ENCODE data around the gene TRPC1. TPM values are rescaled to one million over a fixed set of nuclear protein-coding genes. Genes with fewer than 3 reads are reported as not detected.

Gene TRPC1
- polyA plus RNA-seq, 1 donor (not counting 4 experiments of a cell fraction or from before 2014, with no cell fraction given): 9.1 TPM

GRCh38 chr3:142795332-142795731 is 71.5 kb downstream of the TRPC1 start:
- Histone ChIP-seq H2AFZ (ENCODE audit: control insufficient read depth, low read length) (no peak overlapping the region), H3K27me3 (ENCODE audit: control insufficient read depth, extremely low read depth, insufficient read depth, low read length) (no peaks in the 10 kb centered on the region), H3K4me3 (ENCODE audit: control insufficient read depth in 2 of 3, extremely low read depth in 1 of 3, insufficient read depth in 2 of 3, low read depth in 1 of 3, low read length in 3 of 3) (no peak overlapping the region), H3K4me1 (ENCODE audit: control insufficient read depth, extremely low read depth, insufficient read depth, low read length) (no peaks in the 10 kb centered on the region), H3K27ac (ENCODE audit: control insufficient read depth, insufficient read depth, low read length) (no peak overlapping the region), H4K20me1 (ENCODE audit: control insufficient read depth, extremely low read depth, insufficient read depth, low read length) (no peaks in the 10 kb centered on the region), H3K4me2 (ENCODE audit: control insufficient read depth, extremely low read depth, insufficient read depth, low read depth, low read length) (no peak overlapping the region), H3K9me3 (ENCODE audit: control insufficient read depth, low read depth, low read length) (no peaks in the 10 kb centered on the region), H3K9ac (ENCODE audit: control insufficient read depth, extremely low read depth, insufficient read depth, low read length) (no peak overlapping the region), H3K9me1 (ENCODE audit: control insufficient read depth, extremely low read depth, insufficient read depth, low read length) (no peaks in the 10 kb centered on the region), H3K36me3 (ENCODE audit: control insufficient read depth in 2 of 2, extremely low read depth in 1 of 2, insufficient read depth in 2 of 2, low read length in 2 of 2) (no peaks in the 10 kb centered on the region), H3K79me2 (ENCODE audit: control insufficient read depth, insufficient read depth, low read length) (no peaks in the 10 kb centered on the region)
- FAIRE-seq (no peak), DNase-seq (ENCODE audit: low read depth, low spot score) (no peak)
- TF ChIP-seq, protein P1, sequence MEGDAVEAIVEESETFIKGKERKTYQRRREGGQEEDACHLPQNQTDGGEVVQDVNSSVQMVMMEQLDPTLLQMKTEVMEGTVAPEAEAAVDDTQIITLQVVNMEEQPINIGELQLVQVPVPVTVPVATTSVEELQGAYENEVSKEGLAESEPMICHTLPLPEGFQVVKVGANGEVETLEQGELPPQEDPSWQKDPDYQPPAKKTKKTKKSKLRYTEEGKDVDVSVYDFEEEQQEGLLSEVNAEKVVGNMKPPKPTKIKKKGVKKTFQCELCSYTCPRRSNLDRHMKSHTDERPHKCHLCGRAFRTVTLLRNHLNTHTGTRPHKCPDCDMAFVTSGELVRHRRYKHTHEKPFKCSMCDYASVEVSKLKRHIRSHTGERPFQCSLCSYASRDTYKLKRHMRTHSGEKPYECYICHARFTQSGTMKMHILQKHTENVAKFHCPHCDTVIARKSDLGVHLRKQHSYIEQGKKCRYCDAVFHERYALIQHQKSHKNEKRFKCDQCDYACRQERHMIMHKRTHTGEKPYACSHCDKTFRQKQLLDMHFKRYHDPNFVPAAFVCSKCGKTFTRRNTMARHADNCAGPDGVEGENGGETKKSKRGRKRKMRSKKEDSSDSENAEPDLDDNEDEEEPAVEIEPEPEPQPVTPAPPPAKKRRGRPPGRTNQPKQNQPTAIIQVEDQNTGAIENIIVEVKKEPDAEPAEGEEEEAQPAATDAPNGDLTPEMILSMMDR (optimal IDR thresholded peaks at IDR 0.05 in 1 of 3, IDR thresholded peaks at IDR 0.05 in 1 of 3, conservative IDR thresholded peaks at IDR 0.05 in 1 of 3; ENCODE audit: extremely low read depth in 1 of 3, insufficient read depth in 2 of 3, low read length in 3 of 3): no peak
- TF ChIP-seq EZH2 (IDR thresholded peaks at IDR 0.05; ENCODE audit: low read length): no peak
- dilution Hi-C loops (cut with MboI; ENCODE audit: extremely low pct_ligation_motif_present, low sequenced_read_pairs): no loop called here

DNA sequence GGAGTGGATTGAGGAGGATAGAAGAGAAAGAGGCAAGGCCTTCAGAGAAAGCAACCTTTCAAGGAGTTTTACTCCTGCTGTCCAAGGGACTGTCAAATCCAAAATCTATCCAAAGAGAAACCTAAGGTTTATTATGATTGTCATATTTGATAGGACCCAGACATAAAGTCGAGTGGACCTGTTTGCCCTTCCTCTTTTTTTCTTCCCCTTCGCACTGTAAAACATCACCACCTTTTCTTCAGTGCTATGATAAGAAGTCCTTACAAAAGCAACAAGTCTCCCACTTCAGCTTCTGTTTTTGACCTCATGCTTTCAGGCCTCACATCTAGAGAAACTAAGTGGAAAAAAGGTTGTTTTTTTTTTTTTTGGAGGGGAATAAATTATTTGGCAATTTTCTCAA is 73.0 kb downstream of the TRPC1 start:
- Histone ChIP-seq H3K27me3 (ENCODE audit: control insufficient read depth, extremely low read depth, insufficient read depth, low read length) (no peaks in the 10 kb centered on the region), H3K9me1 (ENCODE audit: control insufficient read depth, extremely low read depth, insufficient read depth, low read length) (no peaks in the 10 kb centered on the region), H3K9ac (ENCODE audit: control insufficient read depth, extremely low read depth, insufficient read depth, low read length) (no peak overlapping the region), H3K27ac (ENCODE audit: control insufficient read depth, insufficient read depth, low read length) (no peak overlapping the region), H3K4me3 (ENCODE audit: control insufficient read depth in 2 of 3, extremely low read depth in 1 of 3, insufficient read depth in 2 of 3, low read depth in 1 of 3, low read length in 3 of 3) (no peak overlapping the region), H3K4me1 (ENCODE audit: control insufficient read depth, extremely low read depth, insufficient read depth, low read length) (no peaks in the 10 kb centered on the region), H3K9me3 (ENCODE audit: control insufficient read depth, low read depth, low read length) (no peaks in the 10 kb centered on the region), H4K20me1 (ENCODE audit: control insufficient read depth, extremely low read depth, insufficient read depth, low read length) (no peaks in the 10 kb centered on the region), H3K36me3 (ENCODE audit: control insufficient read depth in 2 of 2, extremely low read depth in 1 of 2, insufficient read depth in 2 of 2, low read length in 2 of 2) (no peaks in the 10 kb centered on the region), H3K4me2 (ENCODE audit: control insufficient read depth, extremely low read depth, insufficient read depth, low read depth, low read length) (no peak overlapping the region), H3K79me2 (ENCODE audit: control insufficient read depth, insufficient read depth, low read length) (no peaks in the 10 kb centered on the region), H2AFZ (ENCODE audit: control insufficient read depth, low read length) (no peak overlapping the region)
- dilution Hi-C loops (cut with MboI; ENCODE audit: extremely low pct_ligation_motif_present, low sequenced_read_pairs): no loop called here
- DNase-seq (ENCODE audit: low read depth, low spot score) (no peak), FAIRE-seq (no peak)
- TF ChIP-seq, protein P1 (optimal IDR thresholded peaks at IDR 0.05 in 1 of 3, IDR thresholded peaks at IDR 0.05 in 1 of 3, conservative IDR thresholded peaks at IDR 0.05 in 1 of 3; ENCODE audit: extremely low read depth in 1 of 3, insufficient read depth in 2 of 3, low read length in 3 of 3): no peak
- no peak for TF ChIP-seq EZH2 (IDR thresholded peaks at IDR 0.05; ENCODE audit: low read length)

Measured in keratinocyte (primary cell).